ENCODE measurements around the gene RBP3. TPM values are rescaled to one million over a fixed set of nuclear protein-coding genes. Genes with fewer than 3 reads are reported as not detected.

The RBP3 gene
- total RNA-seq, 1 donor from 2014 or later = not detected

GRCh38 chr10:47318706-47319105 lies 29.5 kb upstream of the RBP3 start:
- no peaks in the 10 kb centered on the region for H3K27me3 Mint-ChIP-seq (ENCODE audit: low read depth)
- no peak overlapping the region for H3K27ac Mint-ChIP-seq (ENCODE audit: unreplicated experiment)

GRCh38 chr10:47319784-47320183 lies 28.4 kb upstream of the RBP3 start:
- H3K27ac Mint-ChIP-seq (ENCODE audit: unreplicated experiment) = no peak overlapping the region
- H3K9me3 Mint-ChIP-seq = peaks cover 2% of the 10 kb centered on the region
- no peaks in the 10 kb centered on the region for H3K27me3 Mint-ChIP-seq (ENCODE audit: low read depth)
- peaks cover 7% of the 10 kb centered on the region for H3K4me1 Mint-ChIP-seq
- DNase-seq (ENCODE audit: low read depth, low spot score) = no peak
- no peaks in the 10 kb centered on the region for H3K36me3 Mint-ChIP-seq (ENCODE audit: low read depth)
- TF ChIP-seq CTCF (conservative IDR thresholded peaks at IDR 0.05) = no peak
- no peak overlapping the region for H3K4me3 Mint-ChIP-seq

More at GRCh38 chr10:47318706-47319105, 29.5 kb upstream of the RBP3 start:
- peaks cover 2% of the 10 kb centered on the region for H3K9me3 Mint-ChIP-seq
- no peak for TF ChIP-seq CTCF (conservative IDR thresholded peaks at IDR 0.05)
- H3K36me3 Mint-ChIP-seq (ENCODE audit: low read depth) = no peaks in the 10 kb centered on the region
- DNase-seq (ENCODE audit: low read depth, low spot score) = no peak
- H3K4me3 Mint-ChIP-seq = no peak overlapping the region
- H3K4me1 Mint-ChIP-seq = peaks cover 7% of the 10 kb centered on the region

DNA sequence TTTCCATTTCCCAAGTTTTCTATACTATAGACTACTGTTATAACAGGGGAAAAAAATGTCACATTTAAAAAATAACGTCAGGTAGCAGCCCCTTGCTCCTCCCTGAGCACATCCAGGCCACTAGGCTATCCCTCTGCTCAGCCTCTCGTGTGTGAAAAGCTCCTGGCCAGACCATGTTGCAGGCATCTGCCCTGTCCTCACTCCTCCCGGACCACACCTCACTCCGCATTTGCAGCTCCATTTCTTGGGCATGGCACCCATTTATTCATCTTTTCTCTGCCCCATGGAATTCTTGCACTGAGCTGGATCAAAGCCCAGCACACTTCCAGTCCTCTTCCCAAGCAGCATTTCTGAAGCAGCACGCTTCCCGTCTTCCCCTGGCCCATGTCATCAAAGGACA lies 27.4 kb upstream of the RBP3 start:
- Mint-ChIP-seq H3K9me3 (peaks cover 2% of the 10 kb centered on the region), H3K27me3 (ENCODE audit: low read depth) (no peaks in the 10 kb centered on the region), H3K27ac (ENCODE audit: unreplicated experiment) (no peak overlapping the region), H3K4me3 (no peak overlapping the region), H3K4me1 (peaks cover 6% of the 10 kb centered on the region), H3K36me3 (ENCODE audit: low read depth) (no peaks in the 10 kb centered on the region)
- no peak for DNase-seq (ENCODE audit: low read depth, low spot score)
- no peak for TF ChIP-seq CTCF (conservative IDR thresholded peaks at IDR 0.05)

DNA sequence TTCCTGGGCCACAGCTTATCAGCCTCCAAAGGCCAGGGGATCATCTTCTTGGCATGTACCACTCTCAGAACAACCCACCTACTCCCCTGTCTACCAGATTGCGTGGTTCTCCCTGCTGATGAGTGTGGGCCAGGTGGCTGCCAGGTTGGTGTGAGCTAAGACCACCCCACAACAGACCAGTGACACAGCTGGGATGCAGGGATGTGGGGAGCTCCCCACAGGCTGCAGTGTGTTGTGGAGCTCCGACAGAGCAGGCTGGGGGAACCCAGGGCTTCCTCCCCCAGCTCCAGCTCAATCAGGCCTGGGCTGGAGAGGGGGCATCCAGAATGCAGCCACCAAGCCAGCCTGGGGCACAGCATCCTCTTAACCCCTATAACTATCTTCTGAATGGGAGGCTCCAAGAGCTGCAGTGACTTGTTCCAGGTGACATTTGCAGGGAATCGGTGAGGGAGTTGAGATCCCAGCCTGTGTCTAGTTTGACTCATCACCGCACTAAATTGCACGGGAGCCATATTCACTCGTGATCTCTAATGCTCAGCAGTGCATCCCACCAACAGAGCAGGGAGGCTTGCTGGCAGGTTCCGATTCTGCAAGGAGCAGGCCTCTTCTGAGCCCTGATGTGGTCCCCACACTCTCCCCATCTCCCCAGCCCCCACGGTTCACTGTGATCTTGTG lies 26.5 kb upstream of the RBP3 start:
- Mint-ChIP-seq H3K9me3 (peaks cover 2% of the 10 kb centered on the region), H3K4me1 (peaks cover 7% of the 10 kb centered on the region), H3K27ac (ENCODE audit: unreplicated experiment) (no peak overlapping the region), H3K27me3 (ENCODE audit: low read depth) (no peaks in the 10 kb centered on the region), H3K36me3 (ENCODE audit: low read depth) (no peaks in the 10 kb centered on the region), H3K4me3 (no peak overlapping the region)
- no peak for TF ChIP-seq CTCF (conservative IDR thresholded peaks at IDR 0.05)
- DNase-seq (ENCODE audit: low read depth, low spot score) = no peak

- Mint-ChIP-seq H3K36me3 (ENCODE audit: low read depth) (no peaks in the 10 kb centered on the region), H3K9me3 (peaks cover 2% of the 10 kb centered on the region), H3K27me3 (ENCODE audit: low read depth) (no peaks in the 10 kb centered on the region), H3K27ac (ENCODE audit: unreplicated experiment) (peak within 1 kb of the TSS; percentile 22), H3K4me1 (peaks cover 7% of the 10 kb centered on the region), H3K4me3 (no peak within 1 kb of the TSS)
- no peak for DNase-seq (ENCODE audit: low read depth, low spot score)
- TF ChIP-seq CTCF (conservative IDR thresholded peaks at IDR 0.05) = no peak
These were observed 25.7 kb upstream of the RBP3 start, which contains the start of gene GDF2 for GRCh38 chr10:47322300-47323061. GDF2 (plus strand) TSS chr10:47322454; CDS start chr10:47322669, 215 bp downstream.
